ENCODE data around the gene MICALL1. TPM values are rescaled to one million over a fixed set of nuclear protein-coding genes. Genes with fewer than 3 reads are reported as not detected.
"Not testable (repeated sequence)": the region's sequence is repeated elsewhere in the genome, so short reads cannot be mapped to it uniquely, and the experiment has no call there.

MICALL1 gene
- total RNA-seq, 1 experiment from 2014 or later: 29.8 TPM

GRCh38 chr22:37953437-37954179 lies 47.5 kb downstream of the MICALL1 start, which contains the start of the genes C22orf23 and POLR2F:
C22orf23 (minus strand) TSS chr22:37953601; CDS start chr22:37953149, 452 bp downstream.
POLR2F (plus strand) TSS chr22:37953699; CDS start chr22:37953788, 89 bp downstream.
- Histone ChIP-seq H3K27me3 (ENCODE audit: control insufficient read depth, insufficient read depth, low read length) (peaks cover 10% of the 10 kb centered on the region; the same call in 1 of the 2 replicates), H3K4me3 (ENCODE audit: insufficient read depth, low read depth, low read length) (peak within 1 kb of the TSS; percentile 96), H3K36me3 (replicated peaks; ENCODE audit: control insufficient read depth, insufficient read depth, low read length) (peaks cover 15% of the 10 kb centered on the region)
- peak; percentile 98 for DNase-seq

GRCh38 chr22:37954686-37955085 lies 48.6 kb downstream of the MICALL1 start:
- peaks cover 24% of the 10 kb centered on the region for H3K36me3 ChIP-seq (replicated peaks; ENCODE audit: control insufficient read depth, insufficient read depth, low read length)
- H3K4me3 ChIP-seq (ENCODE audit: insufficient read depth, low read depth, low read length): peak overlapping the region; percentile 4; the same call in 1 of the 2 replicates
- peak; percentile 20 for DNase-seq
- H3K27me3 ChIP-seq (ENCODE audit: control insufficient read depth, insufficient read depth, low read length): peaks cover 10% of the 10 kb centered on the region; the same call in 1 of the 2 replicates

GRCh38 chr22:37955825-37956397 lies 49.8 kb downstream of the MICALL1 start:
- Histone ChIP-seq H3K27me3 (ENCODE audit: control insufficient read depth, insufficient read depth, low read length) (peaks cover 10% of the 10 kb centered on the region; the same call in 1 of the 2 replicates), H3K36me3 (replicated peaks; ENCODE audit: control insufficient read depth, insufficient read depth, low read length) (peaks cover 26% of the 10 kb centered on the region)
- not testable (repeated sequence) for DNase-seq; H3K4me3 ChIP-seq (ENCODE audit: insufficient read depth, low read depth, low read length)

GRCh38 chr22:37957232-37957631 lies 51.1 kb downstream of the MICALL1 start:
- H3K36me3 ChIP-seq (replicated peaks; ENCODE audit: control insufficient read depth, insufficient read depth, low read length): peaks cover 38% of the 10 kb centered on the region
- DNase-seq: no peak
- peaks cover 8% of the 10 kb centered on the region; the same call in 1 of the 2 replicates for H3K27me3 ChIP-seq (ENCODE audit: control insufficient read depth, insufficient read depth, low read length)
- H3K4me3 ChIP-seq (ENCODE audit: insufficient read depth, low read depth, low read length): no peak overlapping the region

GRCh38 chr22:37959231-37959825 lies 53.2 kb downstream of the MICALL1 start:
- DNase-seq: no peak
- no peak overlapping the region for H3K4me3 ChIP-seq (ENCODE audit: insufficient read depth, low read depth, low read length)
- peaks cover 39% of the 10 kb centered on the region for H3K36me3 ChIP-seq (replicated peaks; ENCODE audit: control insufficient read depth, insufficient read depth, low read length)
- H3K27me3 ChIP-seq (ENCODE audit: control insufficient read depth, insufficient read depth, low read length): no peaks in the 10 kb centered on the region

GRCh38 chr22:37961062-37961461 lies 55.0 kb downstream of the MICALL1 start:
- Histone ChIP-seq H3K36me3 (replicated peaks; ENCODE audit: control insufficient read depth, insufficient read depth, low read length) (peaks cover 39% of the 10 kb centered on the region), H3K27me3 (ENCODE audit: control insufficient read depth, insufficient read depth, low read length) (no peaks in the 10 kb centered on the region), H3K4me3 (ENCODE audit: insufficient read depth, low read depth, low read length) (no peak overlapping the region)
- DNase-seq: no peak

GRCh38 chr22:37965940-37966664 lies 60.0 kb downstream of the MICALL1 start:
- Histone ChIP-seq H3K4me3 (ENCODE audit: insufficient read depth, low read depth, low read length) (no peak overlapping the region), H3K27me3 (ENCODE audit: control insufficient read depth, insufficient read depth, low read length) (no peaks in the 10 kb centered on the region), H3K36me3 (replicated peaks; ENCODE audit: control insufficient read depth, insufficient read depth, low read length) (peaks cover 20% of the 10 kb centered on the region)
- no peak for DNase-seq

- Histone ChIP-seq H3K27me3 (ENCODE audit: control insufficient read depth, insufficient read depth, low read length) (no peaks in the 10 kb centered on the region), H3K36me3 (replicated peaks; ENCODE audit: control insufficient read depth, insufficient read depth, low read length) (peaks cover 11% of the 10 kb centered on the region)
- DNase-seq: no peak
Observed at GRCh38 chr22:37967147-37967546, 61.0 kb downstream of the MICALL1 start.

GRCh38 chr22:37967637-37968451 lies 61.7 kb downstream of the MICALL1 start:
- DNase-seq: no peak
- no peaks in the 10 kb centered on the region for H3K27me3 ChIP-seq (ENCODE audit: control insufficient read depth, insufficient read depth, low read length)
- H3K36me3 ChIP-seq (replicated peaks; ENCODE audit: control insufficient read depth, insufficient read depth, low read length): peaks cover 8% of the 10 kb centered on the region
- H3K4me3 ChIP-seq (ENCODE audit: insufficient read depth, low read depth, low read length): no peak overlapping the region

More at GRCh38 chr22:37967147-37967546, 61.0 kb downstream of the MICALL1 start:
- H3K4me3 ChIP-seq (ENCODE audit: insufficient read depth, low read depth, low read length): no peak overlapping the region

- no peak overlapping the region for H3K4me3 ChIP-seq (ENCODE audit: insufficient read depth, low read depth, low read length)
- H3K27me3 ChIP-seq (ENCODE audit: control insufficient read depth, insufficient read depth, low read length): no peaks in the 10 kb centered on the region
- peaks cover 8% of the 10 kb centered on the region for H3K36me3 ChIP-seq (replicated peaks; ENCODE audit: control insufficient read depth, insufficient read depth, low read length)
- no peak for DNase-seq
Observed at GRCh38 chr22:37968452-37969251, 62.6 kb downstream of the MICALL1 start.

- Histone ChIP-seq H3K27me3 (ENCODE audit: control insufficient read depth, insufficient read depth, low read length) (no peaks in the 10 kb centered on the region), H3K36me3 (replicated peaks; ENCODE audit: control insufficient read depth, insufficient read depth, low read length) (peaks cover 8% of the 10 kb centered on the region), H3K4me3 (ENCODE audit: insufficient read depth, low read depth, low read length) (no peak overlapping the region)
- peak; percentile 37 for DNase-seq
Observed at GRCh38 chr22:37970864-37971263, 64.8 kb downstream of the MICALL1 start.

- Histone ChIP-seq H3K4me3 (ENCODE audit: insufficient read depth, low read depth, low read length) (no peak overlapping the region), H3K36me3 (replicated peaks; ENCODE audit: control insufficient read depth, insufficient read depth, low read length) (peaks cover 7% of the 10 kb centered on the region), H3K27me3 (ENCODE audit: control insufficient read depth, insufficient read depth, low read length) (no peaks in the 10 kb centered on the region)
- DNase-seq: peak; percentile 87
Observed at GRCh38 chr22:37971475-37972434, 65.7 kb downstream of the MICALL1 start.

Data from H7 (cell line).